ENCODE results near the gene SSBP1. TPM values are rescaled to one million over a fixed set of nuclear protein-coding genes. Genes with fewer than 3 reads are reported as not detected.

The SSBP1 gene
- total RNA-seq, 1 experiment from 2014 or later: 193 TPM

DNA sequence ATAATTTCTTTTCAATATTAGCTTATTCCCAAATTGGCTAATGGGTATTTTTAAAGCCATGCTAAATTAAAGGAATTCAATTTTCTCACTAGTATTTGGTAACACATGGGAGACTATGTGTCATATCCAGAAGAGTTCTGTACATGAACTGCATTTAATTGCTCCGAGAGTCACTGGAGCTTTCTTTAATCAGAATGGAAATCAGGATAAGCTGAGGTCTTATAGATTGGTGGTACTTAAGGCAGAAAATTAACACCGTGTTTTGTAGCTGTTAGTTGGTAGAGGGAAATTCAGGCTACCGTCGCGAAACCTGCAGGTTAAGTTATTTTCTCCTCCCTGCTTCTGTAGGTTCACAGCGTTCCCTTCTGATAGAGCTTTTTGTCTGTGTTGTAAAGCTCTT, 29.8 kb upstream of the SSBP1 start, which contains the start of gene WEE2:
WEE2 (plus strand) TSS at position 3 of the 400 bp plus-strand sequence. CDS start 406 bp downstream, outside the sequence.
- no peaks in the 10 kb centered on the region for H3F3A ChIP-seq (ENCODE audit: insufficient read depth, low read depth)
- H3K9me2 ChIP-seq (ENCODE audit: insufficient read depth): no peaks in the 10 kb centered on the region
- H3K4me1 ChIP-seq (replicated peaks; ENCODE audit: insufficient read depth): no peaks in the 10 kb centered on the region
- H3K79me2 ChIP-seq (ENCODE audit: low read depth): no peaks in the 10 kb centered on the region
- H3K4me2 ChIP-seq: no peak within 1 kb of the TSS
- no peaks in the 10 kb centered on the region for H3K36me3 ChIP-seq (ENCODE audit: low read depth)
- H2AFZ ChIP-seq: no peak within 1 kb of the TSS
- H3K27me3 ChIP-seq (ENCODE audit: insufficient read depth, low read depth): no peaks in the 10 kb centered on the region
- no peak within 1 kb of the TSS for H3K4me3 ChIP-seq
- no TSS peak for BruUV-seq (replicated peaks)
- H3K9me3 ChIP-seq (ENCODE audit: insufficient read depth, low read depth): no peaks in the 10 kb centered on the region
- no peaks in the 10 kb centered on the region for H4K20me1 ChIP-seq (ENCODE audit: insufficient read depth)
- H3K27ac ChIP-seq: no peak within 1 kb of the TSS
- POLR2A ChIA-PET (ENCODE audit: unreplicated experiment): no interaction called here
- intact Hi-C loops (cut with micrococcal nuclease; ENCODE audit: unreplicated experiment): no loop called here
- no peak for DNase-seq
- CTCF ChIA-PET: interaction anchor here (0.5 kb wide), 1 partner anchor 1214 kb away, joined by 4 read pairs; no protein-coding TSS in a partner anchor
- TF ChIP-seq, protein P1, sequence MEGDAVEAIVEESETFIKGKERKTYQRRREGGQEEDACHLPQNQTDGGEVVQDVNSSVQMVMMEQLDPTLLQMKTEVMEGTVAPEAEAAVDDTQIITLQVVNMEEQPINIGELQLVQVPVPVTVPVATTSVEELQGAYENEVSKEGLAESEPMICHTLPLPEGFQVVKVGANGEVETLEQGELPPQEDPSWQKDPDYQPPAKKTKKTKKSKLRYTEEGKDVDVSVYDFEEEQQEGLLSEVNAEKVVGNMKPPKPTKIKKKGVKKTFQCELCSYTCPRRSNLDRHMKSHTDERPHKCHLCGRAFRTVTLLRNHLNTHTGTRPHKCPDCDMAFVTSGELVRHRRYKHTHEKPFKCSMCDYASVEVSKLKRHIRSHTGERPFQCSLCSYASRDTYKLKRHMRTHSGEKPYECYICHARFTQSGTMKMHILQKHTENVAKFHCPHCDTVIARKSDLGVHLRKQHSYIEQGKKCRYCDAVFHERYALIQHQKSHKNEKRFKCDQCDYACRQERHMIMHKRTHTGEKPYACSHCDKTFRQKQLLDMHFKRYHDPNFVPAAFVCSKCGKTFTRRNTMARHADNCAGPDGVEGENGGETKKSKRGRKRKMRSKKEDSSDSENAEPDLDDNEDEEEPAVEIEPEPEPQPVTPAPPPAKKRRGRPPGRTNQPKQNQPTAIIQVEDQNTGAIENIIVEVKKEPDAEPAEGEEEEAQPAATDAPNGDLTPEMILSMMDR (conservative IDR thresholded peaks at IDR 0.05): no peak
- TF ChIP-seq EZH2 (IDR thresholded peaks at IDR 0.05; ENCODE audit: low read depth): no peak

DNA sequence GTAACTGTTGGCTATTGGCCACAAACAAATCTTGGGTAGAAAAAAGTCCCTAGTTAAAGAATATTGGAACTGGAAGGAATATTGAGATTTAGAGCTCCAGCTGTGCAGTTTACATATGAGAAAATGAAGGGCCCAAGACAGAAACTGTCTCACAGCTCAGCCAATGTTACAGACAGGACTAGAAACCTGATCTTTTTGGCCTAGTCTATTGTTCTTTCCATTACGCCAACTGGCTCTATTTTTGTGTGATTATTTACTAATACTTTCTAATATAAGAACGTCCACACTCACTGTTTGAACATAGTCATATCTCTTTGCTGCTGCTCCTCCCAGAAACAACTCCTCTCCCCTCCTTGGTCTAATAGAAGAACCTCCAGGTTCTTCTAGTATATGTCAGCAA, 28.8 kb upstream of the SSBP1 start:
- Histone ChIP-seq H3K36me3 (ENCODE audit: low read depth) (no peaks in the 10 kb centered on the region), H4K20me1 (ENCODE audit: insufficient read depth) (no peaks in the 10 kb centered on the region), H3K27ac (no peak overlapping the region), H3K4me3 (no peak overlapping the region), H3K4me1 (replicated peaks; ENCODE audit: insufficient read depth) (no peaks in the 10 kb centered on the region), H3F3A (ENCODE audit: insufficient read depth, low read depth) (no peaks in the 10 kb centered on the region), H2AFZ (no peak overlapping the region), H3K9me3 (ENCODE audit: insufficient read depth, low read depth) (no peaks in the 10 kb centered on the region), H3K27me3 (ENCODE audit: insufficient read depth, low read depth) (no peaks in the 10 kb centered on the region), H3K4me2 (no peak overlapping the region), H3K9me2 (ENCODE audit: insufficient read depth) (no peaks in the 10 kb centered on the region), H3K79me2 (ENCODE audit: low read depth) (no peaks in the 10 kb centered on the region)
- ChIA-PET POLR2A (ENCODE audit: unreplicated experiment) (interaction anchor here (0.7 kb wide), 1 partner anchor 786 kb away, joined by 5 read pairs; no protein-coding TSS in a partner anchor), CTCF (interaction anchor here (0.6 kb wide), 1 partner anchor 16 kb away, joined by 5 read pairs; no protein-coding TSS in a partner anchor)
- intact Hi-C loops (cut with micrococcal nuclease; ENCODE audit: unreplicated experiment): no loop called here
- TF ChIP-seq, protein P1 (conservative IDR thresholded peaks at IDR 0.05): no peak
- no peak for TF ChIP-seq EZH2 (IDR thresholded peaks at IDR 0.05; ENCODE audit: low read depth)
- BruUV-seq (replicated peaks): no TSS peak
- DNase-seq: no peak

DNA sequence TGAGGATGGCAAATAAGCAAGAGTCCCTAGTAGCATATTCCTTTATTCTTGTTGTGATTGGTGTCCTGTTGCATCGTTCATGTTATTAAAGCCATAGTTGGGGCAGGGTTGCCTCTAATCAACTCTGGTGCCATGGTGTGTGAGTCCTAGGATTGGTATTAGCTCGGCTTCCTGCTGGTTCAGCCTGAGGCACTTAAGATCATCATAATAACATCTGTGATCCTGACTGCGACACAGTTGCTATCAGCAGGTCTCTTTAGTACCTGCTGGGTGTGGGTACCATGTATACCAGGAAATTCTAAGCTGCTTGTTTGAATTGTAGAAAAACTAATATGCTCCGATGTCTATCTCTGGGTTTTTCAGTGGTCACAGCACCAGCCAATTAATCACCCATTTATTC, 28.4 kb upstream of the SSBP1 start:
- Histone ChIP-seq H3K27me3 (ENCODE audit: insufficient read depth, low read depth) (no peaks in the 10 kb centered on the region), H3K79me2 (ENCODE audit: low read depth) (no peaks in the 10 kb centered on the region), H3K36me3 (ENCODE audit: low read depth) (no peaks in the 10 kb centered on the region), H4K20me1 (ENCODE audit: insufficient read depth) (no peaks in the 10 kb centered on the region), H3K27ac (no peak overlapping the region), H2AFZ (no peak overlapping the region), H3K9me2 (ENCODE audit: insufficient read depth) (no peaks in the 10 kb centered on the region), H3K4me1 (replicated peaks; ENCODE audit: insufficient read depth) (no peaks in the 10 kb centered on the region), H3K4me2 (no peak overlapping the region), H3K9me3 (ENCODE audit: insufficient read depth, low read depth) (no peaks in the 10 kb centered on the region), H3F3A (ENCODE audit: insufficient read depth, low read depth) (no peaks in the 10 kb centered on the region), H3K4me3 (no peak overlapping the region)
- ChIA-PET CTCF (no interaction called here), POLR2A (ENCODE audit: unreplicated experiment) (no interaction called here)
- intact Hi-C loops (cut with micrococcal nuclease; ENCODE audit: unreplicated experiment): no loop called here
- TF ChIP-seq EZH2 (IDR thresholded peaks at IDR 0.05; ENCODE audit: low read depth): no peak
- TF ChIP-seq, protein P1 (conservative IDR thresholded peaks at IDR 0.05): no peak
- BruUV-seq (replicated peaks): no TSS peak
- DNase-seq: peak in 1 of 2 experiments; percentile 39
